Cardiac muscle cell (in vitro differentiated cells and primary cell): ENCODE data around the gene ABHD18. TPM values are rescaled to one million over a fixed set of nuclear protein-coding genes. Genes with fewer than 3 reads are reported as not detected.

ENCODE experiments used
- DNase-seq, 2 donors: peaks; one replicate each; pipeline versions ENCODE4 v3.0.0 to v3.0.0-alpha.2; 2010 to 2017; ENCODE audit warnings: low read depth in 1 of 2, low spot score in 1 of 2
- H3K27ac ChIP-seq: fragments of 200-600 bp; sonication (generic); 2 replicates; pipeline ENCODE4 v1.5.1; 2016
- H3K27me3 ChIP-seq: fragments of 200-600 bp; sonication (generic); 2 replicates; pipeline ENCODE4 v1.6.0; 2016; ENCODE audit warnings: control low read depth
- H3K36me3 ChIP-seq: fragments of 200-600 bp; sonication (generic); 2 replicates; pipeline ENCODE4 v1.5.1; 2016; ENCODE audit warnings: control low read depth
- H3K4me1 ChIP-seq: fragments of 200-600 bp; sonication (generic); 2 replicates; pipeline ENCODE4 v1.8.1; 2017; ENCODE audit warnings: low read depth, mild to moderate bottlenecking, mixed run types
- H3K4me3 ChIP-seq: fragments of 200-600 bp; sonication (generic); 2 replicates; pipeline ENCODE4 v1.5.1; 2016; ENCODE audit warnings: mild to moderate bottlenecking
- H3K9me3 ChIP-seq: fragments of 200-600 bp; sonication (generic); 2 replicates; pipeline ENCODE4 v1.5.1; 2017; ENCODE audit warnings: low read depth, mild to moderate bottlenecking, control low read depth
- CTCF ChIP-seq: IDR thresholded peaks from 2 replicates; pipeline ENCODE4 v1.5.1; 2012; ENCODE audit warnings: low read depth, mild to moderate bottlenecking, low read length
- polyA plus RNA-seq: library from polyadenylated mRNA; unstranded; fragments of >200 nt; fragmentation: Nextera tagmentation; extraction: Ambion mirVana; gene quantifications from 2 replicates; pipeline ENCODE4 v1.2.1, GENCODE V29; 2016
- total RNA-seq: library from RNA; depleted of rRNA; stranded (reverse); fragments of >200 nt; gene quantifications from 2 replicates; pipeline ENCODE4 v1.2.3, GENCODE V29; 2016

ABHD18 gene
- total and polyA plus RNA-seq, 2 experiments from 2014 or later: 18.8 to 21.5 TPM

- Histone ChIP-seq H3K27ac (no peak overlapping the region), H3K4me1 (no peaks in the 10 kb centered on the region), H3K4me3 (no peak overlapping the region), H3K27me3 (no peaks in the 10 kb centered on the region), H3K36me3 (peaks cover 14% of the 10 kb centered on the region), H3K9me3 (no peaks in the 10 kb centered on the region)
- DNase-seq: no peak
- TF ChIP-seq CTCF: no peak
Observed at GRCh38 chr4:128076464-128076863, 111.3 kb downstream of the ABHD18 start.

Other genes with a start within 250 kb of the ABHD18 start
- gene SLC25A31, start 235.0 kb upstream of the ABHD18 start, total RNA-seq: not detected in 2 replicates
- 0.21 and 0.23 TPM in 2 replicates for gene SLC25A31, start 235.0 kb upstream of the ABHD18 start, polyA plus RNA-seq
- gene HSPA4L, start 183.1 kb upstream of the ABHD18 start, total RNA-seq: 2.2 and 2.4 TPM in 2 replicates
- gene HSPA4L, start 183.1 kb upstream of the ABHD18 start, polyA plus RNA-seq: 2.6 and 4.3 TPM in 2 replicates
- 4.1 and 13.0 TPM in 2 replicates for gene PLK4, start 84.5 kb upstream of the ABHD18 start, total RNA-seq
- 5.2 and 6.5 TPM in 2 replicates for gene PLK4, start 84.5 kb upstream of the ABHD18 start, polyA plus RNA-seq
- 10.5 and 18.4 TPM in 2 replicates for gene MFSD8, start 233 bp upstream of the ABHD18 start, total RNA-seq
- 20.4 and 23.6 TPM in 2 replicates for gene MFSD8, start 233 bp upstream of the ABHD18 start, polyA plus RNA-seq
- gene LARP1B, start 95.9 kb downstream of the ABHD18 start, total RNA-seq: 10.9 and 16.7 TPM in 2 replicates
- gene LARP1B, start 95.9 kb downstream of the ABHD18 start, polyA plus RNA-seq: 5.8 and 12.2 TPM in 2 replicates